ENCODE measurements around the gene KPNA2.
"Not testable (repeated sequence)": the region's sequence is repeated elsewhere in the genome, so short reads cannot be mapped to it uniquely, and the experiment has no call there.

KPNA2 gene

GRCh38 chr17:68019675-68020408, 15.7 kb upstream of the KPNA2 start:
- DNase-seq (ENCODE audit: extremely low read depth in 1 of 2, low read depth in 1 of 2): peak; percentile 87 to 93

GRCh38 chr17:68020409-68020756, 15.2 kb upstream of the KPNA2 start:
- DNase-seq (ENCODE audit: extremely low read depth in 1 of 2, low read depth in 1 of 2): no peak

- not testable (repeated sequence) for DNase-seq (ENCODE audit: extremely low read depth in 1 of 2, low read depth in 1 of 2)
These were observed 14.7 kb upstream of the KPNA2 start for GRCh38 chr17:68020791-68021190.

- DNase-seq (ENCODE audit: extremely low read depth in 1 of 2, low read depth in 1 of 2): no peak
These were observed 13.6 kb upstream of the KPNA2 start for GRCh38 chr17:68021963-68022362.

GRCh38 chr17:68022547-68022946, 13.0 kb upstream of the KPNA2 start:
- DNase-seq (ENCODE audit: extremely low read depth in 1 of 2, low read depth in 1 of 2): not testable (repeated sequence)

GRCh38 chr17:68029512-68030215, 5.9 kb upstream of the KPNA2 start:
- DNase-seq (ENCODE audit: extremely low read depth in 1 of 2, low read depth in 1 of 2): no peak

- DNase-seq (ENCODE audit: extremely low read depth in 1 of 2, low read depth in 1 of 2): no peak
These were observed 1.7 kb upstream of the KPNA2 start for GRCh38 chr17:68033636-68034451.

- DNase-seq (ENCODE audit: extremely low read depth in 1 of 2, low read depth in 1 of 2): no peak
These were observed 1.1 kb upstream of the KPNA2 start for GRCh38 chr17:68034452-68034776.

GRCh38 chr17:68035131-68035522, 408 bp upstream of the KPNA2 start:
- DNase-seq (ENCODE audit: extremely low read depth in 1 of 2, low read depth in 1 of 2): peak; percentile 63 to 78

- no peak for DNase-seq (ENCODE audit: extremely low read depth in 1 of 2, low read depth in 1 of 2)
These were observed 991 bp downstream of the KPNA2 start for GRCh38 chr17:68036304-68037147.

- DNase-seq (ENCODE audit: extremely low read depth in 1 of 2, low read depth in 1 of 2): no peak
These were observed 11.8 kb downstream of the KPNA2 start for GRCh38 chr17:68047153-68047846.

GRCh38 chr17:68047890-68048542, 12.5 kb downstream of the KPNA2 start:
- not testable (repeated sequence) for DNase-seq (ENCODE audit: extremely low read depth in 1 of 2, low read depth in 1 of 2)

GRCh38 chr17:68048996-68049395, 13.5 kb downstream of the KPNA2 start:
- DNase-seq (ENCODE audit: extremely low read depth in 1 of 2, low read depth in 1 of 2): no peak

- not testable (repeated sequence) for DNase-seq (ENCODE audit: extremely low read depth in 1 of 2, low read depth in 1 of 2)
These were observed 14.4 kb downstream of the KPNA2 start for GRCh38 chr17:68049812-68050437.

- not testable (repeated sequence) for DNase-seq (ENCODE audit: extremely low read depth in 1 of 2, low read depth in 1 of 2)
These were observed 16.1 kb downstream of the KPNA2 start for GRCh38 chr17:68051321-68052312.

- DNase-seq (ENCODE audit: extremely low read depth in 1 of 2, low read depth in 1 of 2): no peak
These were observed 17.3 kb downstream of the KPNA2 start for GRCh38 chr17:68052810-68053209.

- no peak for DNase-seq (ENCODE audit: extremely low read depth in 1 of 2, low read depth in 1 of 2)
These were observed 17.9 kb downstream of the KPNA2 start for GRCh38 chr17:68053231-68054013.

Measured in activated CD8-positive, alpha-beta memory T cell treated with anti-CD3 and anti-CD28 coated beads for 1 hour (primary cell).